NCI-H1930 (cell line): ENCODE measurements around the gene TMC6.
"Not testable (repeated sequence)": the region's sequence is repeated elsewhere in the genome, so short reads cannot be mapped to it uniquely, and the experiment has no call there.

Source experiments
- DNase-seq, 2 experiments: peaks; one replicate each; lab custom pipeline; 2025; lab: John Stamatoyannopoulos, UW

The TMC6 gene

GRCh38 chr17:78159575-78160158, 31.1 kb upstream of the TMC6 start:
- DNase-seq: no peak

DNA sequence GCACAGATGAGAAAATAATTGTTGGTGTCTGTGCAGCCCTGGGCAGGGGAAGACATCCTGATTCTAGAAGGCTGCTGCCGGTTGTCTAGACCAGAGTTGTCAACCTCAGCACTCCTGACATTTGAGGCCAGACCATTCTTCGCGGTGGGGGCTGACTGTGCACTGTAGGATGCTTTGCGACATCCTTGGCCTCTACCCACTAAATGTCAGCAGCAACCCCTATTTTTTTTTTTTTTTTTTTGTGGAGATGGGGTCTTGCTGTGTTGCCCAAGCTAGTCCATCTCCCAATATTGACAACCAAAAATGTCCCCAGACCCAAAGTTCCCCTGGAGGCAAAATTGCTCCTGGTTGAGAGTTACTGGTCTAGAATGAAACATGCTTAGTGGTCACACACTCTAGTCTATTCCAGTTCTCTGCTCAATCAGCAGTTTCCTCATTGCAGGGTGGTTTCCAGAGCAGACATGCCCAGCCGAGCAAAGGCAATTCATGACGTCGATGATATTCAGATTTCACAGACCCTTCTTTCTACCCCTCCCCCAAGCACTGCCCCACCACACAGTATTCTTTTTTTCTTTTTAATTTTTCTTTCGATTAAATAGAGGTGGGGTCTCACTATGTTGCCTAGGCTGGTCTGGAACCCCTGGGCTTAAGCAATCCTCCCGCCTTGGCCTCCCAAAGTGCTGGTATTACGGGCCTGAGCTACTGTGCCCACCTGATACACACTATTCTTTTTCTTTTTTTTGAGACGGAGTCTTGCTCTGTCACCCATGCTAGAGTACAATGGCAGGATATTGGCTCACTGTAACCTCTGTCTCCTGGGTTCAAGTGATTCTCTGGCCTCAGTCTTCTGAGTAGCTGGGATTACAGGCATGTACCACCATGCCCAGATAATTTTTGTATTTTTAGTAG, 26.6 kb upstream of the TMC6 start:
- no peak for DNase-seq

DNA sequence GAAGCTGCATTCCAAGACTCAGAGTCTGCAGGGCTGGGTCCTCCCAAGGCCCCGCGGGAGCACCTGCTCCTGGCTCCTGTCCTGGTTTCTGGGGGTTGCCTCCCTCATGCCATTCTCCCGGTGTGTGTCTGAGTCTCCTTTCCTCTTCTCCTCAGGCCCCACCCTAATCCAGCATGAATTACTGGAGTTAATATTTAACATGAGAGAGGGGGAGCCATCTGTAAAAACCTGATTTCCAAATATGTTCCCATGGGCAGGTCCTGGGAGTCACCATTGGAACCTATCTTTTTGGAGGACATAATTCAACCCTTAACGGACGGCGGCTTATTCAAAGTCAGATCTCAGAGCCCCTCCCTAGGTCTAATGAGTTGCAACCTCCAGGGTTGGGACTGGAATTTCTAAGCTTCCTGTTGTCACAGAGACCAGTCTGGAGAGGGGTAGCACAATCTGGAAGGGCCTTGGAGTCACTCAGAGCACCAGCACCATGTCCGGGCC, 23.0 kb upstream of the TMC6 start:
- no peak for DNase-seq

DNA sequence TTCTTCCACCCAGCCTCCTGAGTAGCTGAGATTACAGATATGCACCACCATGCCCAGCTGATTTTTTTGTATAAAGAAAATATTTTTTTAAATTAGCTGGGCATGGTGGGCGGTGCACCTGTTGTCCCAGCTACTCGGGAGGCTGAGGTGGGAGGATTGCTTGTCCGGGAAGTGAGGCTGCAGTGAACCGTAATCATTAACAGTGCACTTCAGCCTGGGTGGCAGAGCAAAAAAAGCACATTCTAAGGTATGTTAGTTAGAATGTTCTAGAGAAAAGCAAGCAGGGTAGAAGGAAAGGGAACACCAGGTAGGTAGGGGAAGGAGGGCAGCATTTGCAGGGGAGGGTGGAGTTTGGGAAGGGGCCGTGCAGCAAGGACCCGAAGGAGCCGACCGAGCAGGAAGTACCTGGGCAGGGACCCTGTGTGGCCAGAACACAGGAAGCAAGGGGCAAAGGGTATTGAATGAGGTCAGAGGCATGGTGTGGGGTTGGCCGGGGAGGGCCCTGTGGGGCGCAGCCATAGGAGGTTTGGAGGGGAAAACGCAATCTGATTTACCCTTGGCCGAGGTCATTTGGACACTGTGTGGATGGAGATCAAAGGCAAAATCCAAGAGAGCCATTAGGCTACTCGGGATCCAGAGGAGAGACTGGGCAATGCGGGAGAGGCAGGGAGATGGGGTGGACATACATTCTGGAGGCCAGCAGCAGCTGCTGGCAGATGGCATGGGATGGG, 19.9 kb upstream of the TMC6 start:
- no peak for DNase-seq

DNA sequence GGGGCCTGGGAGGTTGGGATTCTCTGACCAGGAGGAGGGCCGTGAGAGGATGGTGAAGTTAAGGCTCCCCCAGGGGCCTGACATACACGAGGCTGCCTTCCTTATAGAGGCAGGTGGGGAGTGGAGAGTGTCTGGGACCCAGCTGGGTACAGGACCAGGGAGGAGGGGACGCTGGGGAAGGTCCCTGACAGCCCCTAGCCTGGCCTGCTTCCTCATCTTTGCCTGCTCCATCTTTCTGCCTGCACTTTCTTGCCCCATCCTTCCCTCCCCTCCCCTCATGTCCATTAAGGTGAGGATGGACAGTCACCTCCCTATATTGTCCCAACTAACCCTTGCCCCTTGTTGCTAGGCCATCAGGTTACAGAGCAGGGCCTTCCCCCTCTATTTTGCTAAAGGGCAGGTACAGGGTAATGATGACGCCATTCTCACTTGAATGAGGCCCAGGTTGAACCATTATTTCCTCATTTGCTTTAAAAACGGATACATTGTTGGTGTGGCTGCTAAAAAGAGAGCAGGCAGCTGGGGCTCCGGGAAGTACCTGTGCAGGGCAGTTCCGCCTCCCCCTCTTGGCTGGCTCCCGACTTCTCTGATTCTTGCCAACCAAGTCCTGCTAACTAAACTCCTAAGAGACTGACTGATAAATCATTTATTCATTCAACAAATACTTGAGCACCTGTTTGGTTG, 18.9 kb upstream of the TMC6 start:
- no peak for DNase-seq

DNA sequence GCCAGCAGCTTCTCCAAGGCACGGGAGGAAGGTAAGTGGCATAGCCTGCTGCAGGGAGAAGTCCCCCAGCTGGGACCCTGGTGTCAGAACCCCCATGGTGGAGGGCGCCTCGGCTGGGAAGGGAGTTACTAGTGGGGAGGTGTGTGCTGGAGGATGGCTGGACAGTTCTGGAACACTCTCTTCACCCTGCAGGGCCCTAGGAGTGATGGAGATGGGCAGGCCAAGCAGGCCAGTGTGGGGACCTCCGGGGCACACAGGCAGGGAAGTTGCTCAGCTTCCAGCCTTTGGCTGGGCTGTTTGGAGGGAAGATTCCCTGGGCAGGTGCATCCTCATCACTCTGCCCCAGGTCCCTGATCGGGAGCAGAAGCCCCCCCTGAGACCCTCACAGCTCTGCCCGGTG, 18.3 kb upstream of the TMC6 start:
- DNase-seq: no peak

DNA sequence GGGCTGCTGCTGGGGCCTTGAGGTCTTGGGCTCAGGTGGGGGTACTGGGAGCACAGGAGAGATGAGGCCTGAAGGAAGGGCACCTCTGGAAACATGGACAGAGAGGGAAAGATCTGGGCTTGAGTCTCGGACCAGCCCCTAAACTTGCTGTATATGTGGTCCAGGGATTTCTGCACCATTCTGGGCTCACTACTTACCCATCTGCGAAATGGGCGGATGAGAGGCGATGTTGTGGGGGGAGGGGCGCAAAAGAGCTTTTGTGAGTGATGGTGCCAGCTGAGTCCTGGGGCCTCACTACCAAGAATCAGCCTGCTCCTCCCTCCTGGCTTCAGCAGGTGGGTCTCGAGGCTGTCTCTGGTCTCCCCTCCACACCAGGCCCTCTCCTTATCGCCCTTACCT, 17.9 kb upstream of the TMC6 start:
- DNase-seq: no peak

GRCh38 chr17:78144736-78145641, 16.4 kb upstream of the TMC6 start:
- DNase-seq: no peak

DNA sequence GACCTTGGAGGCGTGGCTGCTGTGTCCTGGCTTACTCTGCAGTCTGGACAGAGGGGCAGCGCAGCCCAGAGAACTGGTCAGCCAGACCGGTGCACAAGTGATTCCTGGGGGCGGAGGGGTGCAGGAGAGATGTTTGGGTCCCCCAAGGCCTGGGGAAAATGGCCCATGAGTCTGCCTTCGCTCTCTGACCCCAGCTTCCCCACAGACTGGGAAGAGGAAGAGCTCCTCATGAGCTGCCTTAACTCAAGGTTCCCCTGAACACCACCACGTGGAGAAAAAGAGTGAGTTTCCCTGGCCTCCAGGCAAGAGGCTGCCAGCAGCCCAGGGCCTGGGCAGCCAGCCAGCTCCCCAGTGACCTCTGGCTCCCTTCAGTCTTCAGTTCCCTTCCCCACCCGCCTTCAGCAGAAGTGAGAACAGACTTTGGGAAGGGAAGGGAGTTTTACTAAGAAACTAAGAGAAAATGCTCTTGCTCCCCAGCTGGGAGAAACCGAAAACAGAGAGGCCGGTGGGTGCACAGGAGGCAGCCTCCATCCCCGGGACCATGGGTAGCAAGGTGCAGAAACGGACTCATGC, 15.7 kb upstream of the TMC6 start:
- no peak for DNase-seq

GRCh38 chr17:78143214-78144146, 14.9 kb upstream of the TMC6 start:
- DNase-seq: no peak

DNA sequence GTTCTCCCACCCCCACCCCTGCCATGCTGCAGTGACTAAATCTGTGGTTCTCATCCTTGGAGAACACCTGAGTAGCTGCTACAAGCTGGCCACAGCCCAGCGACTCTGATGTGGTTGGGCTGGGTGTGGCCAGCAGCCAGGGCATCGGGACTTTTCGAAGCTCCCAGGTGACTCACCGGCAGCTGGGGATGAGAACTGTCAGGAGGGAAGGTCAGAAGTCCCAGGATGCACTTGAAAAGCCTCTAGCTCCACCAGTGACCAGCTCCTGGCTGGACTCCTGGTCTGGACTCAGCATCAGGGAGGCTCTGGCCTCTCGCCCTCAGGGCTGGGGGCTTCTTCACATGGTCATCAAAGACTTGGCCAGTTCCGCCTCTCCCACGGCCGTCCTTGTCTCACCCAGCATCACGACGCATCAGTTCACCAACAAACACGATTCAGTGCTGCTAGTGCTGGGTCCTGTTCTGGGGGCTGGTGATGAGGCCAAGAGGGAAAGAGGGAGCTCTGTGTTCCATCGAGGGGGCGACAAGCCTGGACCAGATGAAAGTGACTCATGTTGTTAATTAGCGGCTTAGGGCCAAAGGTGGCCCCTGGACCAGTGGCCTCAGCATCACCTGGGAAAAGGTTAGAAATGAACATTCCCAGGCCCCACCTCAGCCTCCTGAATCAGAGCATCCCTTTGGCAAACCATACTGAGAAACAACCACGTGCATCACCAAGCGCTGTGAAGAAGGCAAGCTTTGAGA, 13.7 kb upstream of the TMC6 start:
- no peak for DNase-seq

DNA sequence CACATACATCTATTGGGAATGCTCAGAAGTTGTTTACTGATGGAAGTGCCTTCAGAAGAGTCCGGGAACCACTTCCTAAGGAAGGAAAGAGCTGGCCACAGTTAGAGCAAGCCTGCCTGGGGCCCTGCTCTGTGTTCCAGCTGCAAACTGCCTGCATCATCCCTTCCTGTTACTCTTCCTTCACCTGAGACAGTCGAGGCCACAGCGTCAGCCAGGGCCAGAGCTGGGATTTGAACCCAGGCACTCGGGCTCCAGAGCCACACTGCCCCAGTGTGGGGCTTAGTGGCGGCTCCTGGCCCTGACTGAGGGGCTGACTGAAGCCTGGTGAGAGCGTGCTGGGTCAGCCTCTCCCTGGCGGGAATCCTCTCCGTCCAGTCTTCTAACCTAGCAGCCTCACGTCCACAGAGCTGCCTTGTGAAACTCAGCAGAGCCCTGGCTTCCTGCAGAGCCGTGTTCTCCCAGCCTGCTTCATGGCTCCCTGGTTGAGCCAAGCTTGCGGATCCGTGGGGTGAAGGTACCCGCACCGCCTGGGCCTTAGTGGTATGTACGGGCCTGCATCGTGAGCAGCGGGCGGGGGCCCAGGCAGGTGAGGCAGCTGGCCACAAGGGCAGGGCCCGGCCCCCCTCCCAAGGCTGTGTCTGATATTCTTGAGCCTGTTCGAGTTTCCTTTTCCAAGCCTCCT, 13.0 kb upstream of the TMC6 start:
- no peak for DNase-seq

GRCh38 chr17:78140169-78141051, 11.9 kb upstream of the TMC6 start:
- DNase-seq: peak; percentile 85 to 89

GRCh38 chr17:78139861-78140168, 11.3 kb upstream of the TMC6 start:
- not testable (repeated sequence) for DNase-seq

- DNase-seq: no peak
Observed at GRCh38 chr17:78138204-78139060, 9.9 kb upstream of the TMC6 start.

DNA sequence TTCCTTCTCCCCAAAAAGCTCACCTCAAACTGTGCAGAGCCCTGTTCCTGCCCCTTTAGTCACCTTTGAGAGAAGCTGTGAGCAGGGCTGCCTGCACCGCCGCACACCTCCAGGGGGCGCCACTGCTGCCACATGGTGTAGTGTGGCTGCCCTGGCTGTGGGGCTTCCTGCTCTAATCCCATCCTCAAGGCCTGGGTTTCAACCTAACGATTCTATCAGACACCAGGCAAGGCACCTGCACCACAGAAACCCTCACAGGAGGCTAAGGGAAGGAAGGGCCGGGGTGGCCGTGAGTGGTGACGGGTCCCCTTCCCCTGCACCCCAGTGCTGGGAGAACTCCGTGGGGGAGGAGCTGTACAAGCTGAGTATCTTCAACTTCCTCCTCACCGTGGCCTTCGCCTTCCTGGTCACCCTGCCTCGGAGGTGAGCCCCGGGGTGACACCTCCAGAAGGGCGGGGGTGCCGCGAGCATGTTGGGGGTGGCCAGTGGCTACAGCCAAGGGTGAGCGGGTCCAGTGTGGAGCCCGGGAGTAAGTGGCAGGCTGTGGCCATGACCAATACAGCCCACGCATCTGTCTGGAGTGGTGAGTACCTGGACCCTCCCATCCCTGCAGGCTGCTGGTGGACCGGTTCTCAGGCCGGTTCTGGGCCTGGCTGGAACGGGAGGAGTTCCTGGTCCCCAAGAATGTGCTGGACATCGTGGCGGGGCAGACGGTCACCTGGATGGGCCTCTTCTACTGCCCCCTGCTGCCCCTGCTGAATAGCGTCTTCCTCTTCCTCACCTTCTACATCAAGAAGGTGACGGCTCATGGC, 9.0 kb upstream of the TMC6 start:
- DNase-seq: peak; percentile 13 to 50
